HG02623 (cell line): ENCODE measurements around the gene COL27A1.

Experiments used
- ATAC-seq: cut with Tn5 transposase; IDR thresholded peaks from one replicate; pipeline ENCODE4 v1.9.1; 2021; ENCODE audit warnings: moderate library complexity; ENCODE audit not compliant: unreplicated experiment

Gene COL27A1

GRCh38 chr9:114221706-114222465, 66.5 kb downstream of the COL27A1 start:
- no peak for ATAC-seq

GRCh38 chr9:114223564-114224246, 68.4 kb downstream of the COL27A1 start:
- no peak for ATAC-seq

GRCh38 chr9:114224247-114224610, 68.9 kb downstream of the COL27A1 start:
- no peak for ATAC-seq

- ATAC-seq = no peak
Measured at GRCh38 chr9:114225561-114226212, 70.3 kb downstream of the COL27A1 start.

- no peak for ATAC-seq
Measured at GRCh38 chr9:114226246-114227055, 71.1 kb downstream of the COL27A1 start.

GRCh38 chr9:114227288-114228015, 72.1 kb downstream of the COL27A1 start:
- ATAC-seq = no peak

GRCh38 chr9:114228016-114228808, 72.9 kb downstream of the COL27A1 start:
- no peak for ATAC-seq

GRCh38 chr9:114229295-114229694, 74.0 kb downstream of the COL27A1 start:
- ATAC-seq = no peak

GRCh38 chr9:114230068-114230467, 74.7 kb downstream of the COL27A1 start:
- ATAC-seq = no peak

GRCh38 chr9:114231273-114231672, 75.9 kb downstream of the COL27A1 start:
- no peak for ATAC-seq

GRCh38 chr9:114231719-114232449, 76.5 kb downstream of the COL27A1 start:
- no peak for ATAC-seq

GRCh38 chr9:114233491-114234185, 78.3 kb downstream of the COL27A1 start:
- ATAC-seq = no peak

- ATAC-seq = no peak
Measured at GRCh38 chr9:114235033-114235661, 79.8 kb downstream of the COL27A1 start.

- ATAC-seq = no peak
Measured at GRCh38 chr9:114236391-114237138, 81.2 kb downstream of the COL27A1 start.

- no peak for ATAC-seq
Measured at GRCh38 chr9:114237247-114237646, 81.9 kb downstream of the COL27A1 start.

- no peak for ATAC-seq
Measured at GRCh38 chr9:114237781-114238180, 82.4 kb downstream of the COL27A1 start.

GRCh38 chr9:114238472-114238871, 83.1 kb downstream of the COL27A1 start:
- ATAC-seq = no peak
